GM12891 (cell line): ENCODE data around the gene TRNP1.

Experiments
- POLR2A ChIP-seq: IDR thresholded peaks from 2 replicates; pipeline ENCODE4 v1.6.1; 2011; ENCODE audit warnings: low read depth, low read length, control low read depth
- POLR2AphosphoS5 ChIP-seq: IDR thresholded peaks from 2 replicates; pipeline ENCODE4 v1.6.1; 2011; ENCODE audit warnings: low read depth, low read length, control low read depth
- POU2F2 ChIP-seq: IDR thresholded peaks from 2 replicates; pipeline ENCODE4 v1.6.1; 2011; ENCODE audit warnings: low read depth, mild to moderate bottlenecking, control low read depth, low read length, moderate library complexity
- TAF1 ChIP-seq: IDR thresholded peaks from 2 replicates; pipeline ENCODE4 v1.6.1; 2011; ENCODE audit warnings: low read depth, low read length, control low read depth

GRCh38 chr1:26946270-26946669 lies 47.2 kb upstream of the TRNP1 start:
- TF ChIP-seq TAF1 (no peak), POLR2A (no peak), POU2F2 (no peak), POLR2AphosphoS5 (no peak)
